PC-9 (cell line): ENCODE measurements around the gene PTPN23. TPM values are rescaled to one million over a fixed set of nuclear protein-coding genes. Genes with fewer than 3 reads are reported as not detected.

Experiments
- BruUV-seq: library from RNA; stranded (reverse); fragments of 400-500 nt; replicated peaks from 2 replicates; lab custom pipeline; 2021; lab: Mats Ljungman, UMichigan
- CTCF ChIA-PET: fragments of 300-600 bp; sonication (Branson Sonifier 250); formaldehyde crosslinking; loops from one replicate; lab custom pipeline; 2022; ENCODE audit warnings: antibody characterized with exemption; lab: Charles Lee
- POLR2A ChIA-PET: fragments of 300-600 bp; sonication (Branson Sonifier 250); formaldehyde crosslinking; loops from one replicate; lab custom pipeline; 2022; ENCODE audit warnings: antibody characterized with exemption; ENCODE audit not compliant: unreplicated experiment; lab: Charles Lee
- DNase-seq, 2 experiments: peaks; one replicate each; pipeline versions ENCODE4 v3.0.0 to v3.0.0-alpha.2; 2015 to 2022; ENCODE audit warnings: mixed read lengths in 1 of 2
- H2AFZ ChIP-seq: fragments of 200-600 bp; sonication (generic); 2 replicates; pipeline ENCODE4 v1.8.1; 2017; ENCODE audit warnings: antibody characterized with exemption
- H3F3A ChIP-seq: fragments of 200-600 bp; sonication (generic); 2 replicates; pipeline ENCODE4 v1.8.1; 2017; ENCODE audit warnings: antibody characterized with exemption, mild to moderate bottlenecking, low read depth; ENCODE audit not compliant: insufficient read depth
- H3K27ac ChIP-seq: fragments of 200-600 bp; sonication (generic); 2 replicates; pipeline ENCODE4 v1.6.1; 2016; ENCODE audit warnings: mixed run types
- H3K27me3 ChIP-seq: fragments of 200-600 bp; sonication (generic); 2 replicates; pipeline ENCODE4 v1.6.1; 2016; ENCODE audit warnings: low read depth, mixed run types; ENCODE audit not compliant: insufficient read depth
- H3K36me3 ChIP-seq: fragments of 200-600 bp; sonication (generic); 2 replicates; pipeline ENCODE4 v1.6.1; 2016; ENCODE audit warnings: low read depth, mixed run types
- H3K4me1 ChIP-seq: fragments of 200-600 bp; sonication (generic); replicated peaks from 2 replicates; pipeline ENCODE4 v1.6.1; 2016; ENCODE audit warnings: mixed run types; ENCODE audit not compliant: insufficient read depth
- H3K4me2 ChIP-seq: fragments of 200-600 bp; sonication (generic); 2 replicates; pipeline ENCODE4 v1.6.1; 2017; ENCODE audit warnings: mixed run types
- H3K4me3 ChIP-seq: fragments of 200-600 bp; sonication (generic); 2 replicates; pipeline ENCODE4 v1.6.1; 2016; ENCODE audit warnings: mixed run types
- H3K79me2 ChIP-seq: fragments of 200-600 bp; sonication (generic); 2 replicates; pipeline ENCODE4 v1.6.1; 2017; ENCODE audit warnings: low read depth, mixed run types
- H3K9me2 ChIP-seq: fragments of 200-600 bp; sonication (generic); 2 replicates; pipeline ENCODE4 v1.8.1; 2017; ENCODE audit warnings: mild to moderate bottlenecking; ENCODE audit not compliant: insufficient read depth
- H3K9me3 ChIP-seq: fragments of 200-600 bp; sonication (generic); 2 replicates; pipeline ENCODE4 v1.8.1; 2016; ENCODE audit warnings: low read depth; ENCODE audit not compliant: insufficient read depth
- H4K20me1 ChIP-seq: fragments of 200-600 bp; sonication (generic); 2 replicates; pipeline ENCODE4 v1.8.1; 2017; ENCODE audit not compliant: insufficient read depth
- CTCF ChIP-seq: fragments of 200-600 bp; sonication (generic); conservative IDR thresholded peaks from 2 replicates; pipeline ENCODE4 v1.6.1; 2017; ENCODE audit warnings: mixed run types, antibody characterized with exemption, mild to moderate bottlenecking, moderate library complexity
- EZH2 ChIP-seq: fragments of 200-600 bp; sonication (generic); IDR thresholded peaks from 2 replicates; pipeline ENCODE4 v1.8.0; 2017; ENCODE audit warnings: antibody characterized with exemption, low read depth
- intact Hi-C: fragments of 100-400 bp; cut with micrococcal nuclease; formaldehyde crosslinking; loops from one replicate; pipeline ENCODE4 v1.10.0; 2022; ENCODE audit not compliant: unreplicated experiment
- total RNA-seq: library from RNA; stranded (reverse); gene quantifications from 2 replicates; pipeline ENCODE4 v1.2.3, GENCODE V29; 2021

Gene PTPN23
- total RNA-seq, 1 experiment from 2014 or later: 38.9 TPM

- intact Hi-C loops: loop anchor here (10.0 kb wide), 1 partner anchor 730 kb away; no protein-coding TSS in a partner anchor
- H3K9me3 ChIP-seq: no peaks in the 10 kb centered on the region
- no peak overlapping the region for H2AFZ ChIP-seq
- H3K4me2 ChIP-seq: no peak overlapping the region
- no peak for DNase-seq
- peaks cover 3% of the 10 kb centered on the region; the same call in 1 of the 2 replicates for H4K20me1 ChIP-seq
- no peaks in the 10 kb centered on the region for H3K79me2 ChIP-seq
- POLR2A ChIA-PET: interaction anchor here (0.6 kb wide), 1 partner anchor 763 kb away, joined by 3 read pairs; the partner anchor contains the start of gene CDC25A
- no peaks in the 10 kb centered on the region for H3K9me2 ChIP-seq
- TF ChIP-seq CTCF: no peak
- TF ChIP-seq EZH2: no peak
- no peak overlapping the region for H3K27ac ChIP-seq
- H3F3A ChIP-seq: peaks cover 8% of the 10 kb centered on the region
- no peaks in the 10 kb centered on the region for H3K27me3 ChIP-seq
- CTCF ChIA-PET: no interaction called here
- no TSS peak for BruUV-seq
- H3K4me3 ChIP-seq: no peak overlapping the region
- no peaks in the 10 kb centered on the region for H3K4me1 ChIP-seq
- H3K36me3 ChIP-seq: no peaks in the 10 kb centered on the region
These were observed 43.9 kb downstream of the PTPN23 start for GRCh38 chr3:47424434-47425382.

GRCh38 chr3:47425383-47425778 is 44.6 kb downstream of the PTPN23 start:
- BruUV-seq: no TSS peak
- Histone ChIP-seq H3K4me3 (no peak overlapping the region), H4K20me1 (peaks cover 3% of the 10 kb centered on the region; the same call in 1 of the 2 replicates), H3K4me1 (no peaks in the 10 kb centered on the region), H3K36me3 (no peaks in the 10 kb centered on the region), H3K4me2 (no peak overlapping the region), H2AFZ (no peak overlapping the region), H3K27ac (no peak overlapping the region), H3K27me3 (no peaks in the 10 kb centered on the region), H3K9me2 (no peaks in the 10 kb centered on the region), H3K9me3 (no peaks in the 10 kb centered on the region), H3F3A (peaks cover 8% of the 10 kb centered on the region), H3K79me2 (no peaks in the 10 kb centered on the region)
- ChIA-PET CTCF (no interaction called here), POLR2A (no interaction called here)
- intact Hi-C loops: loop anchor here (10.0 kb wide), 1 partner anchor 729 kb away; no protein-coding TSS in a partner anchor
- DNase-seq: no peak
- TF ChIP-seq EZH2 (no peak), CTCF (no peak)

- Histone ChIP-seq H3K9me2 (no peaks in the 10 kb centered on the region), H3K4me2 (no peak overlapping the region), H3K4me1 (no peaks in the 10 kb centered on the region), H3K36me3 (no peaks in the 10 kb centered on the region), H3K9me3 (no peaks in the 10 kb centered on the region), H3K27ac (no peak overlapping the region), H3K79me2 (no peaks in the 10 kb centered on the region), H4K20me1 (no peaks in the 10 kb centered on the region), H3F3A (peaks cover 8% of the 10 kb centered on the region), H3K4me3 (no peak overlapping the region), H3K27me3 (no peaks in the 10 kb centered on the region), H2AFZ (no peak overlapping the region)
- BruUV-seq: no TSS peak
- POLR2A ChIA-PET: no interaction called here
- CTCF ChIA-PET: no interaction called here
- intact Hi-C loops: loop anchor here (10.0 kb wide), 1 partner anchor 729 kb away; no protein-coding TSS in a partner anchor
- no peak for DNase-seq
- TF ChIP-seq CTCF (no peak), EZH2 (no peak)
These were observed 45.1 kb downstream of the PTPN23 start for GRCh38 chr3:47425959-47426358.
